ENCODE results near the gene SDK1. TPM values are rescaled to one million over a fixed set of nuclear protein-coding genes. Genes with fewer than 3 reads are reported as not detected.

Gene SDK1
- total RNA-seq, 1 donor from 2014 or later, result 225 TPM

DNA sequence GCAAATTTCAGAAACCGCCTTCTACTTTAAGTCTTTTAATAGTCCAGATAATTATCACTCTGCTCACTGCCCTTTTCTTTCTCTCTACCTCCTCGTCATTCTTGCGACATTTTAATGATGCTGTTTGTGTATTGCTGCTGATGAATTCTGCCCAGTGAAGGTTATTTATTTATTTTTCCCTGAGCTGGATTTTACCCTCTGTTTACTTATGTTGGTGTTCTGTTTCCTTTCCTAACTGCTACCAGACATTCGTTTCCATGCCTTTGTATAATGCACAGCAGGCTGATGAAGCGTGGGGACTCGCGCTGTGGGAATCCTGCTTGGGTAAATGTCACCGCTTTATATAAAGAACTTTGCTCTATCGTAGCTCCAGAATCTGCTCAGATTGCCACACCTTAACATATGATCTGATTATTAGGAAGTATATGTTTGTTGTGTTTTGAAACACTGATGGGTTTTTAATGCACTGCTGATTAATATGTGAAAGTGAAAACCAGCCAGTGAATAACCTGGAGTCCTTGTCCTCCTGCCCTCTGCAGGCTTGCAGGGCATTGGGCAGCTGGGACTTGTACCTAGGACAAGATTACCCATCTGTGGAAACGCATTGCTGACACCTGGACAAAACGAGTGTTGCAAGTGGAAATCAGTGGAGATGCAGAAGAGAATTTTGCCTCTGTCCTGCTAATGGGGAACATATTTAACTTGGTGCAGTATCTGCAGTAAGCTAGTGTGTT is 291.5 kb downstream of the SDK1 start:
- peaks cover under 1% of the 10 kb centered on the region for H3K9me3 Mint-ChIP-seq (ENCODE audit: unreplicated experiment)
- peaks cover 6% of the 10 kb centered on the region for H3K27me3 Mint-ChIP-seq (ENCODE audit: unreplicated experiment)
- no peak overlapping the region for H3K4me3 Mint-ChIP-seq (ENCODE audit: unreplicated experiment)
- H3K36me3 Mint-ChIP-seq (ENCODE audit: unreplicated experiment), result no peaks in the 10 kb centered on the region
- no peak overlapping the region for H3K27ac Mint-ChIP-seq (ENCODE audit: unreplicated experiment)
- H3K4me1 Mint-ChIP-seq (ENCODE audit: low read depth, unreplicated experiment), result peaks cover 26% of the 10 kb centered on the region
- DNase-seq, result no peak
- TF ChIP-seq, protein P1, sequence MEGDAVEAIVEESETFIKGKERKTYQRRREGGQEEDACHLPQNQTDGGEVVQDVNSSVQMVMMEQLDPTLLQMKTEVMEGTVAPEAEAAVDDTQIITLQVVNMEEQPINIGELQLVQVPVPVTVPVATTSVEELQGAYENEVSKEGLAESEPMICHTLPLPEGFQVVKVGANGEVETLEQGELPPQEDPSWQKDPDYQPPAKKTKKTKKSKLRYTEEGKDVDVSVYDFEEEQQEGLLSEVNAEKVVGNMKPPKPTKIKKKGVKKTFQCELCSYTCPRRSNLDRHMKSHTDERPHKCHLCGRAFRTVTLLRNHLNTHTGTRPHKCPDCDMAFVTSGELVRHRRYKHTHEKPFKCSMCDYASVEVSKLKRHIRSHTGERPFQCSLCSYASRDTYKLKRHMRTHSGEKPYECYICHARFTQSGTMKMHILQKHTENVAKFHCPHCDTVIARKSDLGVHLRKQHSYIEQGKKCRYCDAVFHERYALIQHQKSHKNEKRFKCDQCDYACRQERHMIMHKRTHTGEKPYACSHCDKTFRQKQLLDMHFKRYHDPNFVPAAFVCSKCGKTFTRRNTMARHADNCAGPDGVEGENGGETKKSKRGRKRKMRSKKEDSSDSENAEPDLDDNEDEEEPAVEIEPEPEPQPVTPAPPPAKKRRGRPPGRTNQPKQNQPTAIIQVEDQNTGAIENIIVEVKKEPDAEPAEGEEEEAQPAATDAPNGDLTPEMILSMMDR (IDR thresholded peaks at IDR 0.05; ENCODE audit: partially characterized antibody, unreplicated experiment), result no peak

DNA sequence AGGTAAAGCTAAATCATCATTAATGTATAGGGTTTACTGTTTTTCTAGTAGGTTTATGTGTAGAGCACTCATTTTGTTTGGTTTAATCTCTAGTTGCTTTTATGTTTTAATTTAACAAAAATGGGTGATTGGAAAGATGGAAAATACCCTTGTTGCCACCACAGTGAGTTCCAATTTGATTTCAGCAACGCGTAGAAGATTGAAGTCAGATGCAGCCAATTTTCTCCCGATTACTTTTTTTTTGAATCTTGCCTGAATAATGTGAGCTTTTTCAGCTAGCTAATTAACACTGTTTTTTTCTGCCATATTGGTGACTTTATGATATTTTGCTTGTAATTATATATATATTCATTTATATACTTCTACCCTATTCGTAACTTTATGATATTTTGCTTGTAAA is 293.8 kb downstream of the SDK1 start:
- DNase-seq, result no peak
- no peaks in the 10 kb centered on the region for H3K36me3 Mint-ChIP-seq (ENCODE audit: unreplicated experiment)
- H3K4me1 Mint-ChIP-seq (ENCODE audit: low read depth, unreplicated experiment), result peaks cover 35% of the 10 kb centered on the region
- H3K27me3 Mint-ChIP-seq (ENCODE audit: unreplicated experiment), result peaks cover 8% of the 10 kb centered on the region
- H3K9me3 Mint-ChIP-seq (ENCODE audit: unreplicated experiment), result peaks cover 4% of the 10 kb centered on the region
- H3K27ac Mint-ChIP-seq (ENCODE audit: unreplicated experiment), result no peak overlapping the region
- TF ChIP-seq, protein P1 (IDR thresholded peaks at IDR 0.05; ENCODE audit: partially characterized antibody, unreplicated experiment), result no peak
- no peak overlapping the region for H3K4me3 Mint-ChIP-seq (ENCODE audit: unreplicated experiment)

DNA sequence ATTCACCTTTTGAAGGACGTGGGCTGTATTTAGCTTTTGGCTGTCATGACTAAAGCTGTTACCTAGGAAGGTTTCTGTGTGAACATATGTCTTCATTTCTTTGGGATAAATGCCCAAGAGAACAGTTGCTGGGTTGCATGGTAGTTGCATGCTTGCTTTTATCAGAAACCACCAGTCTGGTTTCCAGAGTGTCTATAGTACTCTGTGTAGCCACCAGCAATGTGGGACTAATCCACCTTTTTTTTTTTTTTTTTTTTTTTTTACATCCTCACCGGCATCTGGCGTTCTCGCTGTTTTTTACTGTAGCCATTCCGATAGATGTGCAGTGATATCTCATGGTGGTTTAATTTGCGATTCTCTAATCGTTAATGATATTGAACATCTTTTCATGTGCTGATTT is 297.8 kb downstream of the SDK1 start:
- Mint-ChIP-seq H3K9me3 (ENCODE audit: unreplicated experiment) (peaks cover 11% of the 10 kb centered on the region), H3K4me1 (ENCODE audit: low read depth, unreplicated experiment) (peaks cover 26% of the 10 kb centered on the region), H3K36me3 (ENCODE audit: unreplicated experiment) (no peaks in the 10 kb centered on the region), H3K27me3 (ENCODE audit: unreplicated experiment) (peaks cover 8% of the 10 kb centered on the region), H3K27ac (ENCODE audit: unreplicated experiment) (peak overlapping the region; percentile 25), H3K4me3 (ENCODE audit: unreplicated experiment) (peak overlapping the region; percentile 22)
- DNase-seq, result no peak
- TF ChIP-seq, protein P1 (IDR thresholded peaks at IDR 0.05; ENCODE audit: partially characterized antibody, unreplicated experiment), result no peak

DNA sequence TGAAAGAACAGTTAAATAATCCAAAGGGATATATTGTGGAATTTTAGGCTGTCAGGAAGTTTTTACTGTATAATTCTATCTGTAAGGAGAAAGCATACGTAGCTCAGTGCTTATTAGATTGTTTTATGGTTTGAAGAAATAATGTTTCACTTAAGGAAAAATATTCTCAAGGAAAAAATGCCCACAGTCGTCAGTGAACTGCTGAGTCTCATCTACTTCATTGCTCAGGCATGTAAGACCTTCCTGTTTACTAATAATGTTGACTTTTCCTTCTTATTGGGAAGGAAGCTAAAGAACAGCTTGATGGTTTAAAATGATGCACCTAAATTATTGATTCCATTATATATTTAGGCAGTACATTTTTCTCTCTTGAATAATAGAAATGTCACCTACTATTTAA is 304.2 kb downstream of the SDK1 start:
- Mint-ChIP-seq H3K36me3 (ENCODE audit: unreplicated experiment) (no peaks in the 10 kb centered on the region), H3K27me3 (ENCODE audit: unreplicated experiment) (peaks cover 6% of the 10 kb centered on the region), H3K9me3 (ENCODE audit: unreplicated experiment) (peaks cover 7% of the 10 kb centered on the region), H3K27ac (ENCODE audit: unreplicated experiment) (no peak overlapping the region), H3K4me3 (ENCODE audit: unreplicated experiment) (no peak overlapping the region), H3K4me1 (ENCODE audit: low read depth, unreplicated experiment) (peaks cover under 1% of the 10 kb centered on the region)
- TF ChIP-seq, protein P1 (IDR thresholded peaks at IDR 0.05; ENCODE audit: partially characterized antibody, unreplicated experiment), result no peak
- no peak for DNase-seq

DNA sequence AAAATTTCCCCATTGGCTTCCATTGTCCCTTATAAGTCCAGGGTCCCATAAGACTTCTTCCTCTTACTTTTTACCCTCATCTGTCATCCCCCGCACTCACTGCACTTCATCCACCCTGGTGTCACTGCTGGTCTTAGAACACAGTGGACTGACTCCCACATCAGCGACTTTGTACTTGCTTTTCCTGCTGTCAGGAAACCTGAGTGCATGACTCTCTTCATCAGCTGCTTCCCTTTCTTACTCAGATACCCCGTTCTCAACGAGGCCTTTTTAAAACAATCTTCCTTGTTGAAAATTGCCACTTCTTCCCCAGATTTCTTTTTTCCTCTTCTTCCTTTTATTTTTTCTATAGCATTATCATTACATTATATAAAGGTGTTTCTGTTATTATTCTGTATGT is 305.4 kb downstream of the SDK1 start:
- DNase-seq, result no peak
- Mint-ChIP-seq H3K4me1 (ENCODE audit: low read depth, unreplicated experiment) (no peaks in the 10 kb centered on the region), H3K9me3 (ENCODE audit: unreplicated experiment) (peaks cover 6% of the 10 kb centered on the region), H3K27me3 (ENCODE audit: unreplicated experiment) (peaks cover 3% of the 10 kb centered on the region), H3K27ac (ENCODE audit: unreplicated experiment) (peak overlapping the region; percentile 40), H3K4me3 (ENCODE audit: unreplicated experiment) (no peak overlapping the region), H3K36me3 (ENCODE audit: unreplicated experiment) (no peaks in the 10 kb centered on the region)
- TF ChIP-seq, protein P1 (IDR thresholded peaks at IDR 0.05; ENCODE audit: partially characterized antibody, unreplicated experiment), result no peak
